GM10847 (cell line): Measurements from ENCODE around the gene SHC1.

Experiments
- POLR2A ChIP-seq: IDR thresholded peaks from 2 replicates; pipeline ENCODE4 v1.6.1; 2011; ENCODE audit not compliant: insufficient read length; ENCODE audit errors: extremely low read depth

The SHC1 gene

DNA sequence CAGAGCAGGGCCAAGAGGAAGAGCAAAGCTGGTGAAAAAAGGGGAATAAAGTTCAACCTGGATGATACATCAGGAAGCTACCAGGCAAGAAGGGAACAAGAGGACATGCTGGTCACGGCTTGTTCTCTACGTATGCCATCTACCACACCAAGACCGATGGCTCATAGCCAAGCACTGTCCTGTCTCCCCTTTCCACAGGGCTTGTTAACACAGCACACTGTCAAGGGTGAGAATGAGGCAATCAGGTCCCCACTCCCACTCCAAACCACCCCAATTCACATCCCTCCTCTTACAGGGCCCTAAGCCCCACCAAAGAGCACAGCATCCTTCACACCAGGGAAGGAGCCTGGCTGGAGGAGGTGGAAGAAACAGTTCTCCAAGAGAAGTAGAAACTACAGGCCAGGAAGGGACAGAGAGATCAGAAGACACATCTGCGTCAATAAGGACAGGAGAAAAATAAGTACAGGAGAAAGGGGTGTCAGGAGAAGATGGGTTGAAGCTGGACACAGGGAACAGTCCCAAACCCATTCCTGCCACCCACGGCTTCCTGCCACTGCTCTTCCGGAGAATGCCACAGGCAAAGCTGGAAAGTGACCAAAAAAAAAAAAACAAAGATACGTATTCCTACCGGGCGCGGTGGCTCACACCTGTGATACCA lies 923 bp upstream of the SHC1 start:
- no peak for TF ChIP-seq POLR2A

DNA sequence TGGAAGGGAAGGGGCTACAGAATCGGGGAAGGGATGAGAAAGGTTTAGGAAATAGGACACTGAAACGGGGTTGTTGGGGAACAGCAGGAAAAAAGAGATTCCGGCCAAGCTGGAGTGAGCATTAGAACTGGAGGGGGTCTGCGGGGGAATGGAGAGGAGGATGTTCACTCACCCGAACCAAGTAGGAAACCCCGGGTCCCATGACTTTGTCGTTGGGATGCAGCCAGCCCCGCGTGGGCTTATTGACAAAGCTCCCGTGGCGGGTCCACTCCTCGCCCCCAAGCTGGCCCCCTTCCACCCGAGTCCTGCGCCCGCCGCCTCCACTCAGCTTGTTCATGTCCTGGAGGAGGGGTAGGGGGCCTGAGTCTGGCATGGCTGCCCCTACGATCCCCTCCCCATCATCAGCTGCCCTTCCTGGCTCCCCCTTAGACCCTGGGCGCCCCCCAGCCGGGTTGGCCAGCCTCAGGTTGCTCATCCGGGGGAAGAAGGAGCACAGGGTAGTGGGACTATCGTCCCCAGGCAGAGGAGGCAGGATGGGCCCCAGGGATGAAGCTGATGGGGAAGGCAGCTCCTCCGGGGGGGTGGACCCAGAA lies 591 bp downstream of the SHC1 start:
- no peak for TF ChIP-seq POLR2A

- no peak for TF ChIP-seq POLR2A
These were observed 1.3 kb downstream of the SHC1 start for GRCh38 chr1:154969246-154969645.

DNA sequence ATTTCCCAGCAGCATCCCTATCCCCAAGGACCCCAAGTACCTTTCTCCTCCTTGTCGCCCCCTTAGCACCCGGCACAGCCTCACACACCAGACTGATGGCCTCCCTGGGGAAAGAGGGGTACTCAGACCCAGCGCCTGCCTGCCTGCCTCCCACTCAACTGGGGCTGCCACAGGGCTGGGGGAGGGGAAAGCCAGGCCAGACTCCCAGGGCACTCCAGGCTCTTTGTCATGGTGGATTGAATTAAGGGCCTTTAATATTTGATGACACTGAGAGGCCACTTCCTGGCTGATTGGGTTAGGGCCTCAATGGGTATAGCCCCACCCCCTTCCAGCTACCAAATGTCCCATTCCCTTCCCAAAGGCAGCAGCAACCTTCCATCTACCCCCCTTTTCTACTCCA lies 1.8 kb downstream of the SHC1 start:
- TF ChIP-seq POLR2A = no peak

DNA sequence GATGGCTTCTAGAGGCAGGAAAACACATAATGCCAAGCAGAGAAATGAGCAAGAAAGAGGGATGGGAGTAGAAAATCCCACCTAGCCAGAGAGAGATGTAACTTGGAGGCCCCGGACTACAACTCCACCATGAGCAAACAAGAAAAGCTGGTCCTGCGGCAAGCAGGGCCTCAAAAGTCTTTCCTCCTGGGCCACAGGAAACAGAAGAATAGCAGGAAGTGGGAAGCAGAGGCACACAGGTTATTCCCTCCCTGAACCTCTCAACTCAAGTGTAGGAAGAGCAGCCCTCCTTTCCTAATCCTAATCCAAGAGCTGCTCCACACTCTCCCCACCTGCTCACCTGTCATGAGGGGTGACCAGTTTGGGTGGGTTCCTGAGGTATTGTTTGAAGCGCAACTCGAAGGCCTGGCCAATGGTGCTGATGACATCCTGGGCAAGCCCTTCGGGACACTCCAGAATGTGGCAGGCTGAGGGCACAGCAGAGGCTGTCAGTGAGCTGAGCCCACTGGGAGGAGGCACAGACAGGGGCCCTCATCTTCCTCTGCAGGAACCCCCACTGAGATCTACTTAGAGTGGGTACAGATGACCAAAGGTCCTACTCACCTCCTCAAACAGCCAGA lies 3.1 kb downstream of the SHC1 start:
- no peak for TF ChIP-seq POLR2A

- no peak for TF ChIP-seq POLR2A
These were observed 4.4 kb downstream of the SHC1 start for GRCh38 chr1:154966111-154966510.

DNA sequence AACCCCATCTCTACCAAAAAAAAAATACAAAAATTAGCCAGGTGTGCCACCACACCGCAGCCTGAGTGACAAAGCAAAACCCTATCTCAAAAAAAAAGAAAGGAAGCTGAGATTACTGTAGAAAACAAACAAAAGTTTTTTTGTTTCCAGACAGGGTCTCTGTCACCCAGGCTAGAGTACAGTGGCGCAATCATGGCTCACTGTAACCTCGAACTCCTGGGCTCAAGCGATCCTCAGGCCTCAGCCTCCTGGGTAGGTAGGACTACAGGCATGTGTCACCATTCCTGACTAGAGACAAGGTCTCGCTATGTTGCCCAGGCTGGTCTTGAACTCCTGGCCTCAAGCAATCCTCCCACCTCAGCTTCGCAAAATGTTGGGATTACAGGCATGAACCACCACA lies 6.2 kb downstream of the SHC1 start:
- no peak for TF ChIP-seq POLR2A

DNA sequence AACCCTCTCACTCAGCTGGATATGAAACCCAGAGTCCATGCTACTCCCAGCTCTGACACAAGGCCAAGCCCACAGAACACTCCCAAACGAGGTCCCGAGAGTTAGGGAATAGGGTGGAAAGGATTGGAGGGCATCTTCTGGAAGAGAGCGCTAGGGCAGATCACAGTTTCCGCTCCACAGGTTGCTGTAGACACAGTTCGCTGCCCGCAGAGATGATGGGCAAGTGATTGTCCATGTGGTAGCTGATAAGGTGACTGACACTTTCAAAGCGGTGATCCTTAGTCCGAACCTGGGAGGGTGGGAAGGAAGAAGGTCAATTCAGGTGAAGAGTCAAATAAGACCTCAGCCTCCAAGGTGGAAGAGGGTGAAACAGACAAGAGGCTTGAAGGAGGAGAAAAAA lies 6.9 kb downstream of the SHC1 start:
- no peak for TF ChIP-seq POLR2A

DNA sequence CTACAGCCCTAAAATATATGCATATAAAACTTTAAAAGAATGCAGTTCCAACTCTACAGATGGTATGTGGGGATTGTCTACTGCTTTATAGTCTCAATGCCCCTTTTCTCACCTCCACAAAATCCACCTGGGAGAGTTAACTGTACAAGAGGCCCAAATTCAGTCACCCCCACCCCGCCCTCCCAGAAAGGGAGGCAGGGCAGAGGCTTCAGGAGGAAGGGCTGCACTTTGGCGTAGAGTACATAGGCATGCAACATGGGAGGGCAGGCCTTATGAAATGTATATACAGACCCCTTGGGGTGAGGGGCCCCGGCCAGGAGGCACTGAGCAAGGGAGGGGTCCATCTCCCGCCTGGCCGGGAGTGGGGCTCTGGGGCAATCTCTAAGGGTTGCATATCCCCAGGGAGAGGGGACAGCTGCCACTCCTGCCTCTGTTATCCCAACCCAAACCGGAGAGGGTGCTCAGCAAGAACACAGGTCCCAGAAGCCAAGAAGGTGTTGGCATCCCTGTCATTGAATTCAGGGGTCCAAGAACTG lies 7.7 kb downstream of the SHC1 start:
- no peak for TF ChIP-seq POLR2A

DNA sequence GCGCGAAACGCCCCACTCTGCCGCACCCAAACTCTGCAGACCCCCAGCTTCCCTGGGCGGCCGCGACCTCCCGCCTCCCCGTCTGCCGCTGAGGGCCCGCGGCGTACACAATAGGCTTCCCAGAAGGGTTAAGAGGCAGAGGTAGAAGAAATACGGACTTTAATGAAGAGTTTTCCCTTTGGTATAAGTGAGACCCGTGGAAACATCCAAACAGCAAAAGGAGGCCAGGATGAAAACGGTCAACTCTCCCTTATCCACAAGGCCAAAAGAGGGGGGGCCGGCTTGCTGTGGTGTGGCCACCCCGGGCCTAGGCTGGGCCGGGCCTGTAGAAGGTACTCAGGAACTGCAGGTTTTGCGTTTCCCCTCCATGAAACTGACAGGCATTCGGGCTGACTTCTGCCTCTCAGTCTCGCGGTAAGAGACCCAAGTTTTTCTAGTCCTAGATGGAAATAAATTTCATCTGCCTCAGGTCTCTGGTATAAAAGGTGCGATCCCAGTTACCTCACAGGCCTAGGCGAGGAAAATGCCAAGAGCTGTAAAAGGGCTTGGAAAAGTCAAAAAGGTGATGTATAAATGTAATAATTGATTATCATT lies 8.3 kb downstream of the SHC1 start:
- no peak for TF ChIP-seq POLR2A

- peak; percentile 88 for TF ChIP-seq POLR2A
These were observed 9.1 kb downstream of the SHC1 start, which contains the start of gene PYGO2 for GRCh38 chr1:154961207-154962155. Gene PYGO2, minus strand, starts transcription at chr1:154961782. Its CDS starts 206 bp downstream, at chr1:154961576.

DNA sequence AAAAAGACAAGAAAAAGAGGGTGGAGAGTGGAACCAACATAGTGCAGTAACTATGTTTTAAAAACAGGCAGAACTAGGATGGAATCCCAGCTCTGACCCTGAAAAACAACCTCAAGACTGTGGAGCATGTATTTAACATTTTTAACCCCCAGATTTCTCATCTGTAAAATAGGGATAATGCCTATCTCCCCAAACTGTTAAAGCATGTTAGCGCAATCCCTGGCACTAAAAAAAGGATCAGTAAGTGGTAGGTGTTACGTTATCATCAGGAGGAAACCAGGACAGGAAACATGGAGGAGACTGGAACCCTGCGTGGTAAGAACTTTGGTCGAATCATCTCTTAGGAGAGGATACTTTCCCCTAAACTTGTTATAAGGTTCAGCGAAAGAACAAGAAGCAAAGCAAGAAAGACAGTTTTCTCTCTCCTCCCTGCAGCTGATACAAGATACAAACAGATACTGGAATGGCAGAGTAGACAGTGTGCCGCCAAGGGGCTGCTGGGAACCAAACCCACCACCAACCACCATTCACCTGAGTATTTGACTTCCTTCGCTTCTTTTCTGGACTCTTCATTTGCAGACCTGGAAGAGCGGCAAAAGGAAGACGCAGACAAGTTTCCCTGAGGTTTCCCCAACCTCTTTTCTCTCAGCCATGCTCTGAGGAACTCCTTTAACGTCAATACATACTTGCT lies 10.0 kb downstream of the SHC1 start:
- TF ChIP-seq POLR2A = no peak

GRCh38 chr1:154959426-154959780 lies 11.1 kb downstream of the SHC1 start:
- TF ChIP-seq POLR2A = no peak

DNA sequence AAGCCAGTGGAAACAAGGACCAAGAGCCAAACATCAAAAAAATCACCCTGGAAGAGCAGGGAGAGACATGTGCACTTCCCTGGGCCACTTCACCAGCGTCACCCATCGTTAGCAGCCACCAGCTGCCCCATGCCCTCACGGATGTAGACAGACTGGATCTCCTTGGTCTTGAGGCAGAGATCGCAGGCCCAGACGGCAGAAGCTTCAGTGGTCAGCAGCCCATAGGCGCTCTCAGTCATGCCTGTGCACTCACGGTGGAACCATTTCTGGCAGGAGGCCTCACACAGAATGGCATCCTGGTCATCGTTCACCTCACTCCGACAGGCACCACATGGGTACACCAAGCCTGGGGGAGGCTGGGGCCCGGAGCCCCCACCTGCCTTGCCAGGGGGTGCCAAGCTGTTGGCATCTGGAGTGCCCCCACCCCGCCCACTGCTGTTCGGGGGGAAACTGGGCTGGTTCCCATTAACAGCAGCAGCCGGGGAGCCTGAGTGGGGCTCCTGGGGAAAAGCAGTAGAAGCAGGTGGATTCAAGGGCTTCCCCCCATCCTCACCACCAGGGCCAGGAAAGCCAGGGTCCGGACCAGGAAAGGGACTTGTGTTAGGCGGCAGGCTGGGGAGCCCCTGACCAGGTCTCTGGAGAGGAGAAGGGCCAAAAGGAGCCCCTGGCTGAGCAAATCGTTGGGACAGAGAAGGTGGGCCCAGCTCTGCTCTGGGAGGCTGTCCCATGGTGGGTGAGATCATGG lies 11.7 kb downstream of the SHC1 start:
- no peak for TF ChIP-seq POLR2A
